Activated T-cell treated with anti-CD3 and anti-CD28 coated beads, Interleukin-2, amount 50 U/mL, for 4 hours (primary cell): ENCODE measurements around the gene CDC42EP5. TPM values are rescaled to one million over a fixed set of nuclear protein-coding genes. Genes with fewer than 3 reads are reported as not detected.
"Not testable (repeated sequence)": the region's sequence is repeated elsewhere in the genome, so short reads cannot be mapped to it uniquely, and the experiment has no call there.

ENCODE experiments used
- ATAC-seq, 2 donors: fragments of 200-7000 bp; cut with Tn5 transposase; one replicate each; pipeline ENCODE4 v1.10.0; 2021
- DNase-seq: peaks from one replicate; pipeline ENCODE4 v3.0.0-alpha.2; 2020
- H3K27me3 Mint-ChIP-seq: one replicate; pipeline ENCODE4 v1.8.0; 2021; ENCODE audit warnings: low read depth, mixed read lengths
- H3K36me3 Mint-ChIP-seq: one replicate; pipeline ENCODE4 v1.8.0; 2022; ENCODE audit warnings: mixed read lengths; ENCODE audit not compliant: insufficient read depth
- H3K4me1 Mint-ChIP-seq: one replicate; pipeline ENCODE4 v1.8.0; 2021; ENCODE audit warnings: low read depth, mixed read lengths
- H3K4me3 Mint-ChIP-seq: one replicate; pipeline ENCODE4 v1.8.0; 2021; ENCODE audit warnings: mild to moderate bottlenecking, moderate library complexity, mixed read lengths
- H3K9me3 Mint-ChIP-seq: one replicate; pipeline ENCODE4 v1.8.0; 2021; ENCODE audit warnings: mixed read lengths
- total RNA-seq, 3 donors: library from RNA; stranded (reverse); gene quantifications; one replicate each; pipeline ENCODE4 v1.2.1, GENCODE V29; 2021

CDC42EP5 gene
- total RNA-seq, 3 donors from 2014 or later: 0.30 TPM; not detected in 2

DNA sequence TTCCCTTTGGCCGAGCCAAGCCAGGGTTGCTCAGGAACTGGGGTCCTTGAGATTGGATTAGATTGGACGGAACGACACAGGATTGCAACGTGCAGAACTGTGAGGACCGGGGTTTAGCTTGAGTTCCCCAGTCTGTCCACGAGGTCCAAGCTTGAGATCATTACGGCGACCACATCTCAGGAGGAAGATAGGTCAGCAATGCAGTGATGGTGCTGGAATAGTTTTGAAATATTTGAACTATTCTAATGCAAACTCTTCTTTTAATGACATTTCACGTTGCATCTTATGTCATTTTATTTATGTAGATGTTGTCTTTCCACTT lies 25.3 kb upstream of the CDC42EP5 start:
- DNase-seq, H3K36me3 Mint-ChIP-seq, H3K4me3 Mint-ChIP-seq, ATAC-seq, H3K9me3 Mint-ChIP-seq: not testable (repeated sequence)
- Mint-ChIP-seq H3K27me3 (peaks cover 31% of the 10 kb centered on the region), H3K4me1 (peaks cover 11% of the 10 kb centered on the region)

DNA sequence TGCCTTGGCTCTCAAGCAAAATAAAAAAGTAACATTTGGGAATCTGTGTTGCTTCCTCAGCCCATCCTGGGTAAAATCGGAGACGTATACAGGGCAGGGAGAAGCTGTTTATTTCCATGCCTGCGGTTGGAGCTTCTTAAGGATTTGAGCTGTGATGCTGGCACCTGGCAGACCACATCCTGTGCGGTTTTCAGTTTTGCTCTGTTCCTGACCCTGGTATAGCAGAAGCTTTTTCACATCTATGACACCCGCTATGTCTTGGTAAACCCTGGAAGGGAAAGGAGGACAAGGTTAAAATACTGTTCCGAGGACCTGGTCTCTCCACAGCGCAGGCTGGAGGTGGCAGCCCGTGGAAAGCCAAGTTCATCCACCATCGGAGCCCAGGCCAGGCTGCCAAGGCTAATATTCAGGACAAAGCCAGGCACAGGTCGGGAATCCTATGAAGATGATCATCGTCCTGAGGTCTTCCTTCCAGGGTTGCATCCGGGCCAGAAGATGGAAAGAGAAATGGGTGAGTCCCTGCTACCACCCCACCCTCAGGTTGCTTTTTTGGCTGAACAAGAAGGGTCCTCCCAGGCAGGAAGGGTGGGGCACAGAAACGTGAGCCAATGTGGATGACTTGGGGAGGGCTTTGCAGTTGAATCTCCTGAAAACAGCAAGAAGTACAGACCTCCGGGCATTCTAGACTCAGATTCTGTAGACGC lies 24.8 kb upstream of the CDC42EP5 start:
- Mint-ChIP-seq H3K27me3 (peaks cover 31% of the 10 kb centered on the region), H3K4me1 (peaks cover 11% of the 10 kb centered on the region)
- not testable (repeated sequence) for H3K9me3 Mint-ChIP-seq, DNase-seq, H3K4me3 Mint-ChIP-seq, H3K36me3 Mint-ChIP-seq
- peak; percentile 63 to 69 for ATAC-seq

DNA sequence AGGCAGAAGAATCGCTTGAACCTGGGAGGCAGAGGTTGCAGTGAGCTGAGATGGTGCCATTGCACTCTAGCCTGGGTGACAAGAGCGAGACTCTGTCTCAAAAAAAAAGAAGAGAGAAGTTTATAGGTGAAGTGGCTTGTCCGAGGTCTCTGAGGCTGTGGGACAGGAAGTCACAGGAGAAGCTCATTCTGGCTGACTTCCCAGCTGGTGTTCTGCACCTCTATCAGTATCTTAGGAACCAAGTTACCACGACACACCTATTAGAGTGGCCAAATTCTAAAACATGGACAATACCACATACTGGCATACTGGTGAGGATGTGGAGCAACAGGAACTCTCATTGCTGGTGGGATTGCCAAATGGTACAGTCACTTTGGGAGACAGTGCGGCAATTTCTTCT lies 22.2 kb upstream of the CDC42EP5 start:
- not testable (repeated sequence) for DNase-seq, H3K36me3 Mint-ChIP-seq, H3K9me3 Mint-ChIP-seq, H3K4me3 Mint-ChIP-seq, ATAC-seq
- peaks cover 33% of the 10 kb centered on the region for H3K27me3 Mint-ChIP-seq
- peaks cover 11% of the 10 kb centered on the region for H3K4me1 Mint-ChIP-seq

DNA sequence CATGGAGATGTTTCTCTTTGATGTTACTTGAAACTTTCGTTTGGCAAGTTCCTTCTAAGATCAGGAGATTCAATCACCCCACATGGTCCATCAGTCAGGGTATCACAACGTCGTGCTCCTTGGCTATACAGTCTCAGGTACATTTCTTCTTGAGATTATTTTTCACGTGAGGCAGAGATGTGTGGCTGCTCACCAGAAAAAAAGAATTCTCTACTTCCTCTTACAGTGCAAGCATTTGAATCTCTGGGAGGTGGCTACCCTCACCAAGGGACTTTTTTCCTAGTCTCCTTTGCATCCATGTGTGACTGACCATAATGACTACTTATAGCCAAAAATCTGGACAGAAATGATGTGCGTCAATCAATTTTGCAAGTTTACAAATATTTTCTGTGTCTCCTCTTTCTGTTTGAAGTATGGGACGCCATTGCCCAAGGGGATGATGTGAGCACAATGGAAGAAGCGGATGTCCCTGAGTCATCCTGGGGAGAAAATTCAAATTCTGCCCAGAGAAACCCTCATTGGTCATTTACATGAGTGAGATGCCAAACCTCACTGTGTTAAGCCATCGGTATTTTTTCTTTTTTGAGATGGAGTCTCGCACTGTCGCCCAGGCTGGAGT lies 21.0 kb upstream of the CDC42EP5 start:
- Mint-ChIP-seq H3K36me3 (no peaks in the 10 kb centered on the region), H3K9me3 (no peaks in the 10 kb centered on the region), H3K4me1 (peaks cover 8% of the 10 kb centered on the region), H3K4me3 (no peak overlapping the region), H3K27me3 (peaks cover 32% of the 10 kb centered on the region)
- DNase-seq (no peak), ATAC-seq (no peak)

DNA sequence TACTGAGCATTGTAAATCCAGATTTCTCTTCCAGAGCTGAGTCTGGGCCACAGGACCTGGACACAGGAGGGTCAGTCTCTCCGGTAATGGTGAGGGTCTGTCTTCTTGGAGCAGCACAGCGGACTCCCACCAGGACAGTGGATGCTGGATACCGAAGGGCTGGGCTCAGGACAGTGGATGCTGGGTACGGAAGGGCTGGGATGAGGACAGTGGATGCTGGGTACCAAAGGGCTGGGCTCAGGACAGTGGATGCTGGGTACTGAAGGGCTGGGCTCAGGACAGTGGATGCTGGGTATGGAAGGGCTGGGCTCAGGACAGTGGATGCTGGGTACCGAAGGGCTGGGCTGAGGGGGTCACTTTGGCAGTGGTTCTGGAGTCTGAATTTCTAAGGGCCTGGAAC lies 20.0 kb upstream of the CDC42EP5 start:
- DNase-seq, H3K4me1 Mint-ChIP-seq, H3K36me3 Mint-ChIP-seq, H3K4me3 Mint-ChIP-seq, ATAC-seq, H3K9me3 Mint-ChIP-seq: not testable (repeated sequence)
- H3K27me3 Mint-ChIP-seq: peaks cover 31% of the 10 kb centered on the region

DNA sequence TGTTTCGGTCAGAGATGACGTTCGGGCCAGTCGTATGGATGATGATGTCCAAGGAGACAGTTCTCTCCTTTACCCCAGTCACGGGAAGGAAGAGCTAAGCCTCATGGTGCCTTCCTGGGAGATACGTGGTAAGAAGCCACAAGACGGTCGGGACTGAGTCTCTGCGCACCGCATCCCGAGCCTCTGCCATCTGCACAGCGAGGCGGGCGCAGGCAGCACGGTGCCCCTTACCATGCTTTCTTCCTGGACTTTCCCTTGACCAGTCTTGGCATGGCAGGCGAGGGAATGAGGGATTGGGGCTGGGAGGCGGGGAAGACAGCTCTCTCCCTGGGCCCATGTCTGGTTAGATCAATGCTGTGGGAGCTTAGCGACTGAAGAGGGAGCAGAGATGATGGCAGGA lies 19.5 kb upstream of the CDC42EP5 start:
- Mint-ChIP-seq H3K9me3 (no peaks in the 10 kb centered on the region), H3K4me3 (no peak overlapping the region), H3K36me3 (no peaks in the 10 kb centered on the region), H3K27me3 (peaks cover 31% of the 10 kb centered on the region), H3K4me1 (peaks cover 2% of the 10 kb centered on the region)
- DNase-seq: no peak
- ATAC-seq: no peak

DNA sequence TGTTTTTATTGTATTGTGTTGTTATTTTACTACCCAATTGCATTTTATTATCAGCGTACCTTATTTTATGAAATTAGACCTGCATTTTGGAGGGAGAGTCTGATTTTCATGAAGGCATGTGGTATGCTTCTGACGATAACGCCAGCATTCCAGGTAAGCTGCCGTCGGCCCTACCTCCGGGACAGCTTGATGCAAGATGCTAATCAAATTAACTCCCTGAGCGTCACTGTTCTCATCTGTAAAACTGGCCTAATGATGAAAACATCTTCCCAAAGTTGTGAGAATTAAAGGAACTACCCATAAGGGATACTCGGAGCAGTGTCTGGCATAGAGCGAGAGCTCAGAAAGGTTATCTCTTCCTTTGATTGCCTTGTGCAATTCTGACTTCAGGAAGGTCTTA lies 16.7 kb upstream of the CDC42EP5 start:
- ATAC-seq (no peak), DNase-seq (no peak)
- Mint-ChIP-seq H3K36me3 (no peaks in the 10 kb centered on the region), H3K4me1 (peaks cover 2% of the 10 kb centered on the region), H3K27me3 (peaks cover 37% of the 10 kb centered on the region), H3K4me3 (no peak overlapping the region), H3K9me3 (no peaks in the 10 kb centered on the region)

DNA sequence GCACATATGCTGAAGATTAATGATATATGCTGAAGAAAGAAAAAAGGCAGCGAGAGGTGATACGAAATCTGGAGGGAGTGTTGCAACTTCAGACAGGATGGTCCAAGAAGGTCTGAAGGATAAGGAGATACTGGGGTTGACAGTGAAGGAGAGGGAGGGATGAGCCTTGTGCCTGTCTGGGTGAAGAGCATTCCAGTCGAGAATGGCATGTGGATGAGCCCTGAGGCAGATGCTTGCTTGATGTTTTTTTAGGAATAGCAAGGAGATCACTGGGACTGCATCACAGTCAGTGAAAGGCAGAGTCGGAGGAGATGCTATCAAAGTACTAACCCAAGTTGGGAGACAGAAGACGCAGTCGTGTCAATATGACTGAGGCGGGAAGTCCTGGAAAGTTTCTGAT lies 16.2 kb upstream of the CDC42EP5 start:
- peaks cover 2% of the 10 kb centered on the region for H3K4me1 Mint-ChIP-seq
- ATAC-seq (no peak), DNase-seq (no peak)
- no peaks in the 10 kb centered on the region for H3K9me3 Mint-ChIP-seq
- no peak overlapping the region for H3K4me3 Mint-ChIP-seq
- H3K36me3 Mint-ChIP-seq: no peaks in the 10 kb centered on the region
- peaks cover 36% of the 10 kb centered on the region for H3K27me3 Mint-ChIP-seq

DNA sequence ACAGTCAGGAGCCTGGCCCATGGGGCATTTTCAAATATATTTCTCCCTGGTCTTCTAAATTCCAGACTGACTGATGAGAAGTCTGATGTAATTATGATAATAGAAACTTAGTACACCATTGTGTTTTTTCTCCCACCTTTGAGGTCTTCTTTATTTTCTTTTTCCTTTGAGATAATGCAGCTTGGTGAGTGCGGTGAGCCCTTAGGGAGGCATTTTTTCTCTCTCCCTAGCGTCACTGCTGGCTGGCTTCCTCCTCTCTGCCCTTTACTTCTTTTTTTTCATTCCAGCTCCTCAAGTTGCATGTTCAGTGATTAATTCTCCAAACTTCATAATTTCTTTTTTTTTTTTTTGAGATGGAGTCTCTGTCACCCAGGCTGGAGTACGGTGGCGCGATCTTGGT lies 12.8 kb upstream of the CDC42EP5 start:
- no peaks in the 10 kb centered on the region for H3K9me3 Mint-ChIP-seq
- ATAC-seq (no peak), DNase-seq (no peak)
- peaks cover 8% of the 10 kb centered on the region for H3K4me1 Mint-ChIP-seq
- no peak overlapping the region for H3K4me3 Mint-ChIP-seq
- peaks cover 28% of the 10 kb centered on the region for H3K27me3 Mint-ChIP-seq
- H3K36me3 Mint-ChIP-seq: no peaks in the 10 kb centered on the region

DNA sequence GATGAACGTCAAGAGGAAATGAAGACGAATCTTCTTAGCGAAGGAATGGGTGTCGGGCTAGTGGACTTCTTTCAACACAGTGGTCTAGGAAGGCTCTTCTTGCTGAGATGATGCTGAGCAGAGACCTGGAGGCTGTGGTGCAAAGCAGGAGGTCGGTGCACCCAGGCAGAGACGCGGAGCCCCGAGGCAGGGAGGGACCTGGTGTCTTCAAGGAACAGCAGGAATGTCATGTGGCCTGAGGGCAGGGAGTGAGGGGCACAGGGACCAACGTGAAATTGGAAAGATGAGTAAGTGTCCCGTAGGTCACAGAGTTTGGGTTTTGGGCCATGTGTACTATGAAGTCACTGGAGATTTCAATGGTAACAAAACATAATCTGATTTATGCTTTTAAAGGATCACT lies 11.4 kb upstream of the CDC42EP5 start:
- ATAC-seq (no peak), DNase-seq (no peak)
- Mint-ChIP-seq H3K4me1 (peaks cover 8% of the 10 kb centered on the region), H3K4me3 (no peak overlapping the region), H3K27me3 (peaks cover 31% of the 10 kb centered on the region), H3K36me3 (no peaks in the 10 kb centered on the region), H3K9me3 (no peaks in the 10 kb centered on the region)

DNA sequence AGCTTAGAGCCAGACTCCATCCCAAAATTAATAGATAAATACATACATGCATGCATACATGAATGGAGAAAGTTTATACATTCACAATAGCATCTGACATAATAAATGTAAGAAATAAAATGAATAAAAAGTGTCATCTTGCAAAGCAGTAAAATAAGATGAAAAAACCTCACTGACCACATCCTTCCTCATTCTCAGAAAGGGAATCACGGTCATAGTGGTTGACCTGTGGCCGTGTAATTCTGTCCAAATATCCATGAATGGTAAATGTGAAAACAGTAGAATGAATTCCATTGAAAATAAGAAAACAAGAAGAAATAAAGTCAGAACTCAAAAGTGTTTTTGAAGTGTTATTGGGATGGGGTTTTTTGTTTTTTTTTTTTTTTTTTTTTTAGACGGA lies 9.8 kb upstream of the CDC42EP5 start:
- DNase-seq: no peak
- peaks cover 8% of the 10 kb centered on the region for H3K4me1 Mint-ChIP-seq
- H3K9me3 Mint-ChIP-seq: no peaks in the 10 kb centered on the region
- ATAC-seq: no peak
- no peaks in the 10 kb centered on the region for H3K36me3 Mint-ChIP-seq
- H3K4me3 Mint-ChIP-seq: no peak overlapping the region
- peaks cover 36% of the 10 kb centered on the region for H3K27me3 Mint-ChIP-seq

DNA sequence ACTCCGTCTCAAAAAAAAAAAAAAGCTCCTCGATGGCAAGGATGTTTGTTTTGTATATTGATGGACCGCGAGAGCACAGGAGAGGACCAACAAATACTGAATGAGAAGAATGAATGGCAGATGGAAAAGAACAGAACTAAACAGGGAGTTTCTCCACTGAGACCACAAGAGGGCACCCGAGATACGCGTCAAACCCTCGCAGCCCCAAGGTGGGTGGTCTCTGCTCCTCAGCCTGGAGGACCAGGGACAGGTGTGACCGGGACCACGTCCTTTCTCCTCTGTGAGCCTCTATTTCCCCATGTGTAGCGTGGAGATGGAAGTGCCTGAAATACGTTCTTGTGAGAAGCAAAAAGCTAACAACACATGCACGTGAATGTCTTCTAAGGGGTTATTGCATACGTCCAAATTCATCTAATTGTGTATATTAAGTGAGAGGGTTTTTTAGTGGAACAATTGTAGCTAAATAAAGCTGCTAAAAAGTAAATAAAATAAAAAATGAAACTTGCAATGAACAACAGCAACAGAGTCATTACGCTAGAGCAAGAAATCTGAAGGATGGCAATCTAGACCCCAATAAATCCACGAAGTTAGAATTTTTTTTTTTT lies 8.3 kb upstream of the CDC42EP5 start:
- H3K4me3 Mint-ChIP-seq: no peak overlapping the region
- no peaks in the 10 kb centered on the region for H3K36me3 Mint-ChIP-seq
- DNase-seq (no peak), ATAC-seq (no peak)
- H3K4me1 Mint-ChIP-seq: peaks cover 8% of the 10 kb centered on the region
- H3K27me3 Mint-ChIP-seq: peaks cover 43% of the 10 kb centered on the region
- no peaks in the 10 kb centered on the region for H3K9me3 Mint-ChIP-seq

DNA sequence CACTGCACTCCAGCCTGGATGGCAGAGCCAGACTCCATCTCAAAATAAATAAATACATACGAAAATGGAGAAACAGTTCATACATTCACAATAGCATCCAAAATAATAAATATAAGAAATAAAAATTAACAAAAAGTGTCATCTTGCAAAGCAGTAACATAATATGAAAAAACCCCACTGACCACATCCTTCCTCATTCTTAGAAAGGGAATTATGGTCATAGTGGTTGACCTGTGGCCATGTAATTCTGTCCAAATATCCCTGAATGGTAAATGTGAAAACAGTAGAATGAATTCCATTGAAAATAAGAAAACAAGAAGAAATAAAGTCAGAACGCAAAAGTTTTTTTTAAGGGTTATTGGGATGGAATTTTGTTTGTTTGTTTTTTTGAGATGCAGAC lies 7.0 kb upstream of the CDC42EP5 start:
- H3K9me3 Mint-ChIP-seq: no peaks in the 10 kb centered on the region
- peaks cover 38% of the 10 kb centered on the region for H3K27me3 Mint-ChIP-seq
- no peak for ATAC-seq
- peaks cover 6% of the 10 kb centered on the region for H3K4me1 Mint-ChIP-seq
- H3K4me3 Mint-ChIP-seq: no peak overlapping the region
- DNase-seq: no peak
- H3K36me3 Mint-ChIP-seq: no peaks in the 10 kb centered on the region

DNA sequence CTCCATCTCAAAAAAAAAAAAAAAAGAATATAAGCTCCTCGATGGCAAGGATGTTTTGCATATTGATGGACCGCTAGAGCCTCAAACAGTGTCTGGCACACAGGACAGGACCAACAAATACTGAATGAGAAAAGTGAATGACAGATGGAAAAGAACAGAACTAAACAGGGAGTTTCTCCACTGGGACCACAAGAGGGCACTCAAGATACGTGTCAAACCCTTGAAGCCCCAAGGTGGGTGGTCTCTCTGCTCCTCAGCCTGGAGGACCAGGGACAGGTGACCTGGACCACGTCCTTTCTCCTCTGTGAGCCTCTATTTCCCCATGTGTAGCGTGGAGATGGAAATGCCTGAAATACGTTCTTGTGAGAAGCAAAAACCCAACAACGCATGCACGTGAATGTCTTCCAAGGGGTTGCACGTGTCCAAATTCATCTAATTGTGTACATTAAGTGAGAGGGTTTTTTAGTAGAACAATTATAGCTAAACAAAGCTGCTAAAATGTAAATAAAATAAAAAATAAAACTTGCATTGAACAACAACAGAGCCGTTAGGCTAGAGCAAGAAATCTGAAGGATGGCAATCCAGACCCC lies 5.7 kb upstream of the CDC42EP5 start:
- Mint-ChIP-seq H3K27me3 (peaks cover 36% of the 10 kb centered on the region), H3K36me3 (no peaks in the 10 kb centered on the region), H3K4me3 (no peak overlapping the region), H3K4me1 (peaks cover 6% of the 10 kb centered on the region), H3K9me3 (no peaks in the 10 kb centered on the region)
- ATAC-seq: peak in 1 of 2 donors; percentile 43
- DNase-seq: no peak

DNA sequence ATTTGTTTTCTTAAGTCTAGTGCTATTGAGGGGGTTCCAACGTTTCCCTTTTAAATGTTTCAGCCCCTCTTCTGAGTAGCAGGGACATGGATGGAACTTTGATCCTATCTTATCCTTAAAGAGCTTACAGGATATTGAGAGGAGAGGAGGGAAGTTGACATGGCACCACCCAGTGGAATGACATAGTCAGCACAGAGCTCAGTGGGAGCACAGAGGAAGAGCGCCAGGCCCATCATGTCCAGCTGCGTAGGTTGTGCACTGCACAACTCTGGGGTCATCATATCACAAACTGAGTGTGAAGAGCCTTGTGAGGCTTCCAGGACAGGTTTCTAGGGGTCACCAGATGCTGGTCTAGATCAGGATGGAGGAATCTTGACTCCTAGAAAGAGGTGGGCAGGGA lies 4.6 kb upstream of the CDC42EP5 start:
- Mint-ChIP-seq H3K9me3 (no peaks in the 10 kb centered on the region), H3K27me3 (peaks cover 42% of the 10 kb centered on the region)

More for the DNA sequence above, 4.6 kb upstream of the CDC42EP5 start:
- ATAC-seq: no peak
- DNase-seq: no peak
- no peaks in the 10 kb centered on the region for H3K36me3 Mint-ChIP-seq
- peaks cover 8% of the 10 kb centered on the region for H3K4me1 Mint-ChIP-seq
- H3K4me3 Mint-ChIP-seq: no peak overlapping the region
